ENCODE data around the gene CD68.

CD68 gene

DNA sequence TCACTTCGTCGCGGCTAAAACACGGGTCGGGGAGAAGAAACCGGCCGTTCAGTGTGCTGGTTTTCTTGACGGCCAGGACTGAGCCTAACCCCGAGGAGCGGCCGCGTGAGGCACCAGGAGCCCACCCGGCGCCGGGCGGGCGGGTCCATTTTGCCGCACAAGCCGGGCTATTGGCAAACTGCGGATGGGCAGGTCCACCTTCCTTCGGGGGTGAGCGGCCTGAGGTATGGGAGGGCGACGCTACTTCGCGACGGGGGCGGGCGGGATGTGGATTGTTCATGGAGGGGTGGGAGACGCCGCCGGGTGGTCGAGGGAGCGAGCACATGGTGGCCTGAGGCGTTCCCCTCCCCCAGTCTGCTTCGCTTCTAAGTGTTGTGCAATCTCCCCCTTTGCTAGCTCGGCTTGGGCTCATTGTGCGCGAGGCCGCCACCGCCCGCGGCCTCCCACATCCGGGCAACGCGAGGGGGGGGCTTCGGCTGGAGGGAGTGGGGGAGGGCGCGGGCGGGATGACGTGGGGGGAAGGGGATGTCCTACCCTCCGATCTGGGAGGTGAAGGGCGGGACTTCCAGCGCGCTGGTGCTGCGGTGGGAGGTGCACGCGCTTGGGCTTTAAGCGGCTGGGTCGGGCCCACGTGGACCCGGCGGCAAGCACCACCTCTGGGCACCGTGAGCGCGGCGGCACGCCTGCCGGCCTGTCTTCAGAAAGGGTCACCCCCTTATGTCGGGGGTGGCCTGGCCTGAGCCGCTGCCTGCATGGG lies 5.9 kb upstream of the CD68 start:
- TF ChIP-seq, protein P1, sequence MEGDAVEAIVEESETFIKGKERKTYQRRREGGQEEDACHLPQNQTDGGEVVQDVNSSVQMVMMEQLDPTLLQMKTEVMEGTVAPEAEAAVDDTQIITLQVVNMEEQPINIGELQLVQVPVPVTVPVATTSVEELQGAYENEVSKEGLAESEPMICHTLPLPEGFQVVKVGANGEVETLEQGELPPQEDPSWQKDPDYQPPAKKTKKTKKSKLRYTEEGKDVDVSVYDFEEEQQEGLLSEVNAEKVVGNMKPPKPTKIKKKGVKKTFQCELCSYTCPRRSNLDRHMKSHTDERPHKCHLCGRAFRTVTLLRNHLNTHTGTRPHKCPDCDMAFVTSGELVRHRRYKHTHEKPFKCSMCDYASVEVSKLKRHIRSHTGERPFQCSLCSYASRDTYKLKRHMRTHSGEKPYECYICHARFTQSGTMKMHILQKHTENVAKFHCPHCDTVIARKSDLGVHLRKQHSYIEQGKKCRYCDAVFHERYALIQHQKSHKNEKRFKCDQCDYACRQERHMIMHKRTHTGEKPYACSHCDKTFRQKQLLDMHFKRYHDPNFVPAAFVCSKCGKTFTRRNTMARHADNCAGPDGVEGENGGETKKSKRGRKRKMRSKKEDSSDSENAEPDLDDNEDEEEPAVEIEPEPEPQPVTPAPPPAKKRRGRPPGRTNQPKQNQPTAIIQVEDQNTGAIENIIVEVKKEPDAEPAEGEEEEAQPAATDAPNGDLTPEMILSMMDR (conservative IDR thresholded peaks at IDR 0.05; ENCODE audit: low read depth) = no peak
- DNase-seq (ENCODE audit: low spot score) = peak; percentile 86
- POLR2A ChIA-PET (ENCODE audit: low non-redundant PET) = interaction anchor here (1.0 to 3.4 kb wide), 3 partner anchors 10 to 16 kb away, joined by 4 to 28 read pairs (median 9); partner anchors contain the start of genes MPDU1 and SOX15
- H3K27ac ChIP-seq = peak overlapping the region; percentile 98
- CTCF ChIA-PET = interaction anchor here (0.6 to 1.4 kb wide), 3 partner anchors 16 to 114 kb away, joined by 3 to 8 read pairs (median 5); partner anchors contain the start of genes SOX15 and TP53

DNA sequence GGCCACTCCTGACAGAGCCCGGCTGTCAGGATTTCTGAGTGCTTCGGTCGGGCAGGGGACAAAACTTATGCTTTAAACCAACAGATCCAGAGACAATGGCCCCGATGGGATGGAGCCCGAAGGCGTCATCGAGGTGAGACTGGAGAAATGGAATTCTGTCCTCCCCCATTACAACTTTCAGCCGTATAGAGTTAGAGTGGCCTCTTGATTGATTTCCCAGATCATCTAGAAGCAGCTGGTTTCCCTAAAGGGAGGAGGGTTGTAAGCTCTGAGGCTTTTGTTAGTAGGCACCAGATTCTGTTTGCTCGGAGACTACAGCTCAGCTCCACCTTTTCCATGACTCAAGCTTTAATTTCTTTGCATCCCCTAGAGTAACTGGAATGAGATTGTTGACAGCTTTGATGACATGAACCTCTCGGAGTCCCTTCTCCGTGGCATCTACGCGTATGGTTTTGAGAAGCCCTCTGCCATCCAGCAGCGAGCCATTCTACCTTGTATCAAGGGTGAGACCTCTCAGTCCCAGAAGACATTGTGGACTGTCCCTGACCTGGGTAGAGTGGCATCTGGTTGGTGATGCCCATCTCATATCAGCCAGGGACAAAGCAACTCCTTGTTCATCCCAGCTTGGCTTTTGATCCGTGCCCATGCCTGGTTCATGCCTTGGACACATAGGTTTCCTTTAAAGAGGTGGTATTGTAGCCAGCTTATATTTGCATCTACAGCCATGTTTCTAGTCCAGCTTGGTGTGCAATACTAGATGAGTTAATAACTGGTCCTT lies 5.1 kb upstream of the CD68 start:
- no peak for DNase-seq (ENCODE audit: low spot score)
- TF ChIP-seq, protein P1 (conservative IDR thresholded peaks at IDR 0.05; ENCODE audit: low read depth) = no peak
- ChIA-PET CTCF (interaction anchor here (0.9 to 1.4 kb wide), 5 partner anchors 13 to 114 kb away, joined by 3 to 8 read pairs (median 5); partner anchors contain the start of genes SOX15, TP53 and WRAP53), POLR2A (ENCODE audit: low non-redundant PET) (interaction anchor here (0.6 to 3.4 kb wide), 4 partner anchors 9 to 317 kb away, joined by 4 to 28 read pairs (median 6); partner anchors contain the start of genes MPDU1 and SOX15)
- H3K27ac ChIP-seq = peak overlapping the region; percentile 98

DNA sequence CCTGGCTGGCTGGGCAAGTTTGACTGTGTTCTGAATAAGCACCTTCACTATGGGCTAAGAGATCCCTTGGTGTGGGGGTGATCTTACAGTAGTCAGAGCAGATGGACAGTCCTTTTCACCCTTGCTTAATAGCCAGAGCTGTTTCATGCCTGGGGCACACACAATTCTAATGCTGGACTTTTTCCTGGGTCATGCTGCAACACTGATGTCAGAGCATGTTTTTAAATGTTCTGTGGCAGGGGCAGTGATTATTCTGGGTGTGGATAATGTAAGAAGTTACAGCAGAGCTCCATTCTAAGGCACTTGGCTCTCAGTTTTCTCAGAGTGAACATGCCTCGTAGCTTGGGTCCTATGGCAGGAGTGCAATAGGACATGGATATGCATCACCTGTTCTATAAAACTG lies 4.0 kb upstream of the CD68 start:
- peak overlapping the region; percentile 98 for H3K27ac ChIP-seq
- POLR2A ChIA-PET (ENCODE audit: low non-redundant PET) = interaction anchor here (3.4 kb wide), 1 partner anchor 14 kb away, joined by 28 read pairs; the partner anchor contains the start of gene SOX15
- CTCF ChIA-PET = interaction anchor here (0.6 to 1.4 kb wide), 4 partner anchors 12 to 113 kb away, joined by 3 to 8 read pairs (median 4); partner anchors contain the start of gene WRAP53
- TF ChIP-seq, protein P1 (conservative IDR thresholded peaks at IDR 0.05; ENCODE audit: low read depth) = no peak
- no peak for DNase-seq (ENCODE audit: low spot score)

DNA sequence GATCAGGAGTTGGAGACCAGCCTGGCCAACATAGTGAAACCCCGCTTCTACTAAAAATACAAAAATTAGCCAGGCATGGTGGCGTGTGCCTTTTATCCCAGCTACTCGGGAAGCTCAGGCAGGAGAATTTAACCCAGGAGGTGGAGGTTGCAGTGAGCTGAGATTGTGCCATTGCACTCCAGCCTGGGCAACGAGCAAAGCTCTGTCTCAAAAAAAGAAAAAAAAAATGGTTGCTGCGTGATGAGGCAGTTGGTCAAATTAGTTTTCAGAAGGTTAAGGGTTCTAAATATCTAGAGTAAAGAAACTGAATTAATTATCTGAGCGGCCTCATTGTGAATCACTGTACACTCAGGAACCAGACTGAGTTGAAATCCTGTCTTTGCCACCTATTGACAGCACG lies 3.5 kb upstream of the CD68 start:
- CTCF ChIA-PET = interaction anchor here (0.6 to 1.4 kb wide), 4 partner anchors 11 to 113 kb away, joined by 3 to 8 read pairs (median 4); partner anchors contain the start of gene WRAP53
- TF ChIP-seq, protein P1 (conservative IDR thresholded peaks at IDR 0.05; ENCODE audit: low read depth) = no peak
- H3K27ac ChIP-seq = peak overlapping the region; percentile 98
- no peak for DNase-seq (ENCODE audit: low spot score)
- POLR2A ChIA-PET (ENCODE audit: low non-redundant PET) = interaction anchor here (3.4 kb wide), 1 partner anchor 14 kb away, joined by 28 read pairs; the partner anchor contains the start of gene SOX15

DNA sequence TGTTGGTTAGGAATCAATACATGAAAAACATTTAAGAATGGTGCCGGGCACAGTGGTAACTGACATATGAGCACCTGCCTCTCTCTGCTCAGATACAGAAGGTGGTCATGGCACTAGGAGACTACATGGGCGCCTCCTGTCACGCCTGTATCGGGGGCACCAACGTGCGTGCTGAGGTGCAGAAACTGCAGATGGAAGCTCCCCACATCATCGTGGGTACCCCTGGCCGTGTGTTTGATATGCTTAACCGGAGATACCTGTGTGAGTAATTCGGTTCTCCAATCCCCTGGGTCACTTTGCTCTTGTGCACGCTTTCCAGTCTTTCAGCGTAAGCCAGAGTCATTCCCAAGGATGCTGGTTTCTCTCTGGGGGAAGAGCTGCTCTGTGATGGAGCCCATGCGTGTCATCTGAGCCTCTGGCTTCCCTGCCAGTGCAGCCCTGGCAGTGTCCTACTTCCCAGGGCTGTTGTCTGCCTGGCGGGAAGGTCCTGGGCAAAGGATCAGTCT lies 3.0 kb upstream of the CD68 start:
- ChIA-PET POLR2A (ENCODE audit: low non-redundant PET) (interaction anchor here (3.4 kb wide), 1 partner anchor 13 kb away, joined by 28 read pairs; the partner anchor contains the start of gene SOX15), CTCF (no interaction called here)
- H3K27ac ChIP-seq = peak overlapping the region; percentile 98
- DNase-seq (ENCODE audit: low spot score) = no peak
- TF ChIP-seq, protein P1 (conservative IDR thresholded peaks at IDR 0.05; ENCODE audit: low read depth) = no peak

All from RWPE1 (cell line).